CD4-positive, alpha-beta T cell treated with Interferon gamma for 1 hour (primary cell): ENCODE data around the gene KLK10.
A peak's percentile ranks its signal among the peaks of the same experiment; 100 is the strongest.

Source experiments
- DNase-seq: peaks from one replicate; pipeline ENCODE4 v3.0.0-alpha.2; 2020

Gene KLK10

DNA sequence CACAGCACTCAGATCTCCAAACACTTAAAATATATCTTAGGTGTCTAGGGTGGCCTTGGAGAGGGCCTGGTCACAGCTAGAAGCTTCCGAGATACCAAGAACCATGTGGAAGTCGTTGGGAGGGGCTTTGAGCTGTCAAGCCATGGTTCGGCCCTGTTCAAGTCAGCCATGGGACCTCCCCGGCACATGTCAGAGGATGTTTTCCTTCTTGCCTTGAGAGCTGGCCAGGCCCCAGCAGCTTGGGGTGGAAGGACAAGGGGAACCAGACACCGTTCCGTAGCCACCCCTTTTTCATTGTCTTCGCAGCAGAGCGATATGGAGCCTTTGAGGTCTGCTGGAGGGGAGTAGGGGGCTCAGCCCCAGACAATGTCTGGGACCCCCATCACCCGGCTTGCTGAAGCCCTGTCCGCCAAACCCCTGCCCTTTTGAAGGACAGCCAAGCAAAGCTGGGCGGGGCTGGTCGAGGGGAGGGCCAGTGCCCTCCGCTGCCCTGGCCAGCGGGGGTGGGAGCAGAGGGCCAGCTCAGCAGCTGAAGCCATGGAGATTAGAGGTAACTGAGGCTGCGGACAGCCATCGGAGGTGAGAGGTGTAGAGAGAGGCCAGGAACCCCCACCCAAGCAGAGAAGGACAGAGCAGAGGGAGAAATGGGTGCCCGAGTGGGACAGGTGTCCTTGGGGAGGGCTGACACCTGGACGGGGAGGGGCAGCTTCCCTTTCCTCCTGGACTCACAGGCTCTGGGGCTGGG lies 6.5 kb upstream of the KLK10 start:
- no peak for DNase-seq

DNA sequence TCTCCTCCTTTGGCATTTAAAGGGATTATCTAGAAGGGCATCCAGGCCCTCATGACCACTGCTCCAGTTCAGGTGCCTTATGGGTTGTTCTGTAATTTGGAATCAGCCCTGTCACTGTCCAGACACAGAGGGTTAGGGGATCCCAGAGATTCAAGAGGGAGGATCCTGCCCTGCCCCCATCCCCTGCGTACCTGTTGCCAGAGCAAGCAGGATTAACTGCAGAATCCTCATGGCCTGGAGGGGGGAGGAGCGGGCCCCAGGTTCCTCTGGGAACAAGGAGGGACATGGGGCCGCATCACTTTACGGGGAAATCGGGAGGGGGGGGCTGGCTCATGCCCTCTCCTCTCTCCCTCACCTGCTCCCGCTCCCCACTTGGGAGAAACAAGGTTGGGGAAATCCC lies 5.9 kb upstream of the KLK10 start:
- DNase-seq: no peak

DNA sequence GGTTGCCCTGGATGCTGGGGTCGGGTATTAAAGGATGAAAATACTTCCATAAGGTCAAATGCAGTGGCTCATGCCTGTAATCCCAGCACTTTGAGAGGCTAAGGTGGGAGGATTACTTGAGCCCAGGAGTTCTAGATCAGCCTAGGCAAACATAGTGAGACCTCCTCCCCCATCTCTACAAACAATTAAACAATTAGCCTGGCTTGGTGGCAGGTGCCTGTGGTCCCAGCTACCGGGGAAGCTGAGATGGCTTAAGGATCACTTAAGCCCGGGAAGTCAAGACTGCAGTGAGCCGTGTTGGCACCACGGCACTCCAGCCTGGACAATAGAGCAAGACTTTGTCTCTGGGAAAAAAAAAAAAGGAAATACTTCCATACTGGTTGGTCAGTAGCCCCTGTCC lies 5.4 kb upstream of the KLK10 start:
- no peak for DNase-seq

DNA sequence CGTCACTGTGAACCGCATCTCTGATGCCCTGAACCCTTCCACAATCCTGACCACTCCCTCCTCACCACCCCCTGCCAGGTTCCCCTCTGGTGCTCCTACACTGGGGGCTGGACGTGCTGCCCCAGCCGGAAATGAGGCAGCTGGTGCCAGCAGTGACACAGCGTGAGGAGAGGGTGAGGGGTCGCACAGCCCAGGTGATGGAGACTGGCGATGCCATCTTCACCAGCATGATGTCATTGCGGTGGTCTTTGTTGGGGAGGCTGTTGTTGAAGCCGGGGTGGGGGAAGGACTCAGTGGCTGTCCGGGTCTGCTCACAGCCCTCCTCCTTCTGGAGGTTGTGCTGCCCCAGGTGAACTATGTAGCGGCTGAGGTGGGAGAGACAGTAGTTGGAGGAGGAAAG lies 4.4 kb upstream of the KLK10 start:
- DNase-seq: no peak

DNA sequence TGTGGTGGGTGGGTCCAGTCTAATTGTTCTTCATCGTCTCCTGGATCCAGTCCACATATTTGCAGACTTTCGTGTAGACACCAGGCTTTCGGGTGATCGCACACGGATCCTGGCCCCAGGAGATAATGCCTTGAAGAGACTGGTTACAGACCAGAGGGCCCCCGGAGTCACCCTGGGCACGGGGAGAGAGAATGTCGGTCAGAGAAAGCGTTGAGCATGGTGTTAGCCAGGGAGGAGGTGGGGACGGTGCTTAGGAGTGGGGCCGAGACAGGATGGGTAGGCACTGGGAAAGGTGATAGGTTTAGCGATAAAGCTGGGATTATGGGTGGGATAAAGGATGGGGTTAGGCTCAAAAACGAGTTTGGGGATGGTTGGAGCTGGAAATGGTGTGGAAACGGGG lies 3.0 kb upstream of the KLK10 start:
- DNase-seq: no peak

DNA sequence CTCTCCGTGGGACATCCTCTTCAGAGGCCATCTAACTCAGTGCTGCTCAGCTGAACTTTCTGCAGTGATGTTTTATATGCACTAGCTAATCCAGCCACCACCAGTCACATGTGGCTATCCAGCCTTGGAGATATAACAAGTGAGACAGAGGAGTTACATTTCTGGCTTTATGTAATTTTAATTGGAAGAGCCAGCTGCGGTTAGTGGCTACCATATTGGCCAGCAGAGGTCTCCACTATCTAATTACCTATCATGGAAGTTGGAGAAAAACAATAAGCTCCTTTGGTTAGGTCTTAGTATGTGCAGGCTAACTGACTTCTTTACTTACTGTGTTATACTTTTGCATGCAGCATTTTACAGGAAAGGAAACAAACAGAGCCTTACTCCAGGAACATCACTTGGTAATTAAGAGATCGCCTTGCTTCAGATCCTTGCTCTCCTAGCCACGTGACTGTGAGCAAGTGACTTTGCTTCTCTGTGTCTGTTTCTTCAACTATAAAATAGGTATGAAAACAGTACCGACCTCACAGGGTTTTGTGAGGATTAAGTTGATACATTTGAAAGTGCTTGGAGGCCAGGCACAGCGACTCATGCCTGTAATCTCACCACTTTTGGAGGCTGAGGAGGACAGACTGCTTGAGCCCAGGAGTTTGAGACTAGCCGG lies 1.6 kb upstream of the KLK10 start:
- no peak for DNase-seq

DNA sequence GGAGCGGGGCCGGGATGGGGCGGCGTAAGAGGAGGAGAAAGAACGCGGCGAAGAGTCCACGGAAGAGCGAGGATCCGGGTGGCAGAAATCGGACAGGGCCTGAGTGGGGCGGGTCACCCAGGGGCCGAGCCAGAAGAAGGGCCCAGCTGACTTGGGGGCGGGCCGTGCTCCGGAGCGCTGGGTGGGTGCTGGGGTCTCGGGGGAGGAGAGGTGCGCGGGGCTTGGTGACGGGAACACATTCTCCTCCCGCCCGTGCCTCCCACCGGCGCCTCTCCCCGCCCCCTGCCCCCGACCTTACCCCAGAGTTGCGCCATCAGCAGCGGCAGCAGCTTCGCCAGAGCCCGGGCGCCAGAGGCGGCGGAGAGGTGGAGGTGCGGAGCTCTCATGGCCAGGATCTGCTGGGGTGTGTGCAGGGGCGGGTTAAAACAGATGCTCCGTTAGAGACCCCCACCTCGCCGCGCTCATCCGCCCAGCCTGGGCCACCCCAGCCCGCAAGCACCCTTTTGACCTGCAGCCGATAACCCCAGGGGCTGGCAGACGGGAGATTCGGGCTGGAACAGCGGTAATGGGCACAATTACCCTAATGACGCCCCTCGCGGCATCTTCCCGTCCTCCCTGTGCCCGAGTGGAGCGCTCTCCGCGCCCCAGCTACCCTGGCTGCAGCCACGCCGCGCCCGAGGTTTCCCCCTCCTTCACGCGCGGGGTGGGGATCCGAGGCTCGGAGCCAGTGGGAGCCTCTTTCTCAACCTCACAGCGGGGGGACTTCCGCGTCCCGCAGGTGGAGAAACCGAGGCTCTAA lies 565 bp downstream of the KLK10 start:
- no peak for DNase-seq

DNA sequence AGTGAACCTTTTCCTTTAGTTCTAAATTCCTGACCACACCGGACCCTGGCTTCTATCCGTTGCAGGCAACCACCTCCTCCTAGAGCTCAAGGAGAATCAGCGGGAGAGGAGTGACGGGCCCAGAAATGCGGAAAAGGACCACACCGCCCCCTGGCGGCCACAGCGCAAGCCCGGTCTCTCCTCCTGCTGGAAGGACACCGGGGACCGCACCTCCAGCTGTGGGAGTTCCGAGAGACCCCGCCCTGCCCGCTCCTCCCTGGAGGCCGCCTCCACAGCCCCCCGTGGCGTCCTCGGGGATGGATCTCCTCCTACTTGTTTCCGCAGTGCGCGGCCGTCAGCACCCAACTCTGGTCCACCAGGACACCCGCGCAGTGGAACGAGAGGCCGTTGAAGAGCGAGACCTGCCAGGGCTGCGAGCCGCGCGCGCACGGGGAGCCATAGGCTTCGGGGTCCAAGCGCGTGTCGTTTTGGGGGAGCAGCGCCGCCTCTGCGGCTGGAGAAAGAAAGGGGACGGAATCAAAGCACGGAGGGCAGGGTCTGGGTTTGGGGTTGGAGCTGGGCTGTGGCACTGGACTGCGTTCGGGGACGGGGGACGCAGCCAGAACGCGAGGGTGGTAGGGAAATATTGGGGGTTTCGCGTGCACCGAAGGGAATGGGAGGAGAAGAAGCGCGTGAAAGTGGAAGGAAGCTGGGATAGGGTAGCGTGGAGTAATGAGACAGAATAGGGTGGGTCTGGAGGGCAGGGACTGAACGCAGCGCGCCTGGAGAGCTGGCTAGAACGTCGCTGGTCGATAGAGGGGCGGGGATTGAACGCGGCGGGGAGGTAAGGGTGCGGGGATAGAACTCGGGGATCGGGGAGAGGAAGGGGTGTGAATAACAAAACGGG lies 2.5 kb downstream of the KLK10 start:
- DNase-seq: peak; percentile 11

DNA sequence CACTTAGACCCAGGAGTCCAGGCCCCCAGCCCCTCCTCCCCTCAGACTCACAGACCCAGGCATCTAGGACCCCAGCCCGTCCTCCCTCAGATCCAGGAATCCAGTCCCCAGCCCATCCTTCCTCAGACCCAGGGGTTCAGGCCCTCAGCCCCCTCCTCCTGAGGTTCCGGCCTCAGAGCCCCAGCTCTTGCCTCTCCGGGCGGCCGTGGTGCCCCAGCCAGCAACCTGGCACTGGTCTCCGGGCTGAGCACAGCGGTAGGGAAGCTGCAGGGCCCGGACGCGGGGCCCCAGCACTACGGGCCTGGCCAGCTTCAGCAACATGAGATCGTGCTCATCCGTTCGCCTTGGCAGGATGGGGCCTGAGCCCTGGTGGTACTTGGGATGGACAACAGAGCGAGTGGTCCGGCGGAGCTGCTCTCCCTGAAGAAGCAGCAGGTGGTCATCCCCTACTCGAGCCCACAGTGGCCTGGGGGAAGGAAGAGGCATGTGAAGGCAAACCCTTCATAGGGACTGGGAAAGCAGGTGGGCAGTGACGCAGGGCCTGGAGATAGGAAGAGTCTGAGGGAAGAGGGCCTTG lies 3.7 kb downstream of the KLK10 start:
- no peak for DNase-seq

DNA sequence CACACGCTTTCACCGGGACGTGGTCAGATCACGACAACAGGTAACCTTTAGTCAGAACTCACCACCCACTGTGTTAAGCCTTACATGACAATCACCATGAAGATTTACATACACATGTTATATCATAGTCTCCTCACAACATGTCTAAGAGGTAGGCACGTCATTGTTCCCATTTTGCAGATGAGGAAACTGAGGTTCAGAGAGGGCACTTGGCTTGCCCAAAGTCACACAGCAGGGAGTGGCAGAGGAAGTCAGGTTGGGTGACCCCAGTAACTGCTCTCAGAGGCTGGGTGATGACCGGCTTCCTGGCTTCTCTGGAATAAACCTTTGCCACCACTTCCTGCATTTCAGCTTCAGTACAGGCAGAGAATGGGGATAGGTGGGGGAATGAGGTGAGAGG lies 5.3 kb downstream of the KLK10 start:
- no peak for DNase-seq

DNA sequence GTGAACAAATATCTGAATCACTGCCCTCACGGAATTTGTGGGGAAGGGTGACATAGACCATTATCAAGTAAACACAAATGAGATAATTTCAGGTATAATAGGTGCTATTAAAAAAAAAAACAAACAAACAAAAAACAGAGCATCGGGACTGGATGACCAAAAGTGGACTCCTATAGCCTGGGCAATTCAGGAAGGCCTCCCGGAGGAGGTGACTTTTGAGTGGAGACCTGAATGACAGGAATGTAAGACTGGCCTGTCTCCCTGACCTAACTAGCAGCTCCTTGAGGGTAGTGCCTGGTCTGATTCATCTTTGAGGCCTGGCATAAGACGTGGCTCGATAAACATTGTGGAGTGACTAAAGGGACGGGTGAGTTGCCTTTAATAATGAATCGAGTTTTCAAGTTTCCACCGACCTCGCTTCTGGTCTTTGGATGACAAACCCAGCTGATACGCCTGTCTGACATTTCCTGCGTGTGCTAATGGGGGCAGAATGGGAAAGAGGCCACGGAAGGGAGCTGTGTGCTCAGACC lies 6.8 kb downstream of the KLK10 start:
- DNase-seq: no peak

DNA sequence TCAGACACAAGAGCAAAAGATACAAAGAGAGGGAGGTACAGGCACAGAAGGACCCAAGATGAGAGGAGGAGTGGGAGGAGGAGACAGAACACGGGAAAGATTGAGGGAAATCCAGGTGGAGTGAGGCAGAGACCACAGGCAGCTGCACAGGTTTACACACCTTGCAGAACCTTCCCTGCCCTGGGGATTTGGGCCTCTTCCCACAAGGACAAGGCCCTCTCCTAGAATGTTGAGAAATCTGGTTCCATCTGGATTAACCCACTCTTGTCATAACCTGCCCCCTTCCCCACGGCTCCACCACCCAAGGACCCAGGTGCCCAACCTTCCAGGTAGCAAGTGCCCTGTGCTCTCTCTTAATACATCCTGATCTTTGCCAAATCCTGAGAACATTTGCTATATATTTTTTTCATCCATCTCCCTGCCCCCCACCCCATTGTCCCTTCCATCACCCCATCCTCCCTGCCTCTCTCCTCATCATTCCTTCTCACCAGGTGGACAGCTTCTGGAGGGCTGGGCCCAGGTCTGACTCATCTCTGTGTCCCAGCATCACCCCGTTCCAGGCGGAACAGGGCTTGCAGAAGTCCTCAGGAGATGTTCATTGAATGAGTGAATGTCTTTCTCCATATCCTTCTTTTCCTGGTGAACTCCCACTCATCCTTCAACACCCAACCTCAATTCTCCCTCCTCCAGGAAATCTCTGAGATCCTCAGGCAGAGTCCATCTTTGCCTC lies 9.3 kb downstream of the KLK10 start:
- DNase-seq: no peak

DNA sequence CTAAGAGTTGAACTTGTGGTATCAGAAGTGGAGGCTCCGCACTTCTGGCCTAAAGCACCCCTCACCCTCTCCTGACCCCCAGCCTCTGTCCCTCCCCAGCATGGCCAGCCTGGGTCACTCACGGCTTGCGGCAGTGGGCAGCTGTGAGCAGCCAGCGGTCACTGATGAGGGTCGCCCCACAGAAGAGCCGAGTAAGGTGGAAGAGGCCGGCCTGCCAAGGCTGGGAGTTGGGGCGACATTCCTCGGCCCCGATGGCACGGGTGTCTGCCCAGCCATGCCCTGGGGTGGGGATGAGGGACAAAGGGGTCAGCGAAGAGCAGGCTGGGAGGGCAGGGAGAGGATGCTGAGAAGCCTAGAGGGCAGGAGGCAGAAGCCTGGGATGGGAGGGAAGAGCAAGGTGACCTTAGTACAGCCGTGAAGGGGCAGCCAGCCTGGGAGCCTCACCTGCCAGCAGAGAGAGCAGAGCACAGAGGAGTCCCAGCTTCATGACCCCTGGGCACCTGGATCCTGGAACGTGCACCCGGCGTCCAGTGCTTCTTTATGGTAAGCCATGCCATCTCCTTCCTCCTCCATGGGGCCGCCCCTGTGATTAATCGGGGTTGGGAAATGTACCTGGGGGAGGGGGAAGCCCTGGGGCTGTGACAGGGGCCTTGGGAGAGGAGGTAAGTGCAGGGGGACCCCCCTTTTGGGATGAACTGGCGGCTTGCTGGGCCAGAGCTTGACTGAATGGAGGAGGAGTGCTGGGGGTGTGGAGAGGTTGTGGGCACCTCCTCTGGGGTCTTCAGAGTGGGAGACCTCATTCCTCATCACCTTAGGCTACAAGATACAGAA lies 10.2 kb downstream of the KLK10 start:
- no peak for DNase-seq

DNA sequence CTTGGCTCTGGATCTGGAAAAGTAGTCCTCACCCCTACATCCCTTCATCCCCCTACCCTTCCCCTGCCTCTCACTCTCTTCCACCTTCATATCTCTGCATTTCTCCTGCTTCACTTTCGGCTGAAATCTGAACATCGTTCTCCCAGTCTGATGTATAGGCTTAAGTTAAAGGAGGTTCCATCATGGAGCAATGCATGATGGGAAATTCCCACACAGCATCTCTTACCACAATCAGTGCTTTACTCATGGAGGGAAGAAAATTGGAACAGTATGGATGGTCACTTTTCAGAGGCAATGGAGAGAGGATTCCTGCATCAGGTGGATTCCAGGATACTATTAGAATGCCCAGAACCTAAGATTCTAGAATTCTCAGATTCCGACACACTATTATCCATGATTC lies 12.0 kb downstream of the KLK10 start:
- no peak for DNase-seq

DNA sequence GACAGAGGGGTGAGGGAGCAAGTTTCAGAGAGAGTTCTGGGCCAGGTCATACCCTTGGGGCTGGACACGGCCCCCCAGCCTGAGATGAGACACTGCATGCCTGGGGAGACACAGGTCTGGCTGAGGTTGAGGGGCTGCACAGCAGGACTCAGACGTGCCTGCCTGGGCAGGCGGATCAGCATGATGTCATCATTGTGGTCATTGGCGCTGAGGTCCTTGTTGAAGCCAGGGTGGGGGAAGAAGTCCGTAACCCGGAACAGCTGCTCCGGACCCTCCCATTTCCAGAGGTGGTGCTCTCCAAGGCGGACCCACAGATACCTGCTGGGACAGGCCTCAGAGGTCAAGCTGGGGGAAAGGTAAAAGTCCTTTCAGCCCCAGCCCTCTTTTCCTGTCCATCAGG lies 13.1 kb downstream of the KLK10 start:
- DNase-seq: no peak

DNA sequence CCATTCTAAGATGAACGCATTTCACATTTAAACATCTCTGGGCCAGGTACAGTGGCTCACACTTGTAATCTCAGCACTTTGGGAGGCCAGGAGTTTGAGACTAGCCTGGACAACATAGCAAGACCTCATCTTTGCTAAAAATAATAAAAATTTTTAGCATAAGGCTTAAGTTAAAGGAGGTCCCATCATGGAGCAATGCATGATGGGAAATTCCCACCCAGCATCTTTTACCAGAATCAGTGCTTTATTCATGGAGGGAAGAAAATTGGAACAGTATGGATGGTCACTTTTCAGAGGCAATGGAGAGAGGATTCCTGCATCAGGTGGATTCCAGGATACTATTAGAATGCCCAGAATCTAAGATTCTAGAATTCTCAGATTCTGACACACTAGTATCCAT lies 14.3 kb downstream of the KLK10 start:
- DNase-seq: no peak

DNA sequence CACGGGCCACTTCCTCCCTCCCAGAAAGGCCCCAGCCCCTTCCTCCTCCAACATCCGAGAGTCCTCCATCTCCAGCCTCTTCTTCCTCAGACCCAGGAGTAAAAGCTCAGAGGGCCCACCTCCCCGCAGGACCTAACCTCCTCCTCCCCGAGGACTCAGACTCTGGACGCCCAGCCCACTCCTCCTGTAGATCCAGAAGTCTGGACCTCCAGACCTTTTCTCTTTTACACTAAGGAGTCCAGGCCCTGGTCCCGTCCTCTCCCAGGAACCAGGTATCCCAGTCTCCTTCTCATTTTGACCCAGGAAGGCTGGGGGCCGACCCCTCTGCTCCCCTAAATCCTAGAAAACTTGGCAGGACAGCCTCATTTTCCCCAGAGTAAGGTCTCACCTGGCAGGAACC lies 16.2 kb downstream of the KLK10 start:
- DNase-seq: no peak

DNA sequence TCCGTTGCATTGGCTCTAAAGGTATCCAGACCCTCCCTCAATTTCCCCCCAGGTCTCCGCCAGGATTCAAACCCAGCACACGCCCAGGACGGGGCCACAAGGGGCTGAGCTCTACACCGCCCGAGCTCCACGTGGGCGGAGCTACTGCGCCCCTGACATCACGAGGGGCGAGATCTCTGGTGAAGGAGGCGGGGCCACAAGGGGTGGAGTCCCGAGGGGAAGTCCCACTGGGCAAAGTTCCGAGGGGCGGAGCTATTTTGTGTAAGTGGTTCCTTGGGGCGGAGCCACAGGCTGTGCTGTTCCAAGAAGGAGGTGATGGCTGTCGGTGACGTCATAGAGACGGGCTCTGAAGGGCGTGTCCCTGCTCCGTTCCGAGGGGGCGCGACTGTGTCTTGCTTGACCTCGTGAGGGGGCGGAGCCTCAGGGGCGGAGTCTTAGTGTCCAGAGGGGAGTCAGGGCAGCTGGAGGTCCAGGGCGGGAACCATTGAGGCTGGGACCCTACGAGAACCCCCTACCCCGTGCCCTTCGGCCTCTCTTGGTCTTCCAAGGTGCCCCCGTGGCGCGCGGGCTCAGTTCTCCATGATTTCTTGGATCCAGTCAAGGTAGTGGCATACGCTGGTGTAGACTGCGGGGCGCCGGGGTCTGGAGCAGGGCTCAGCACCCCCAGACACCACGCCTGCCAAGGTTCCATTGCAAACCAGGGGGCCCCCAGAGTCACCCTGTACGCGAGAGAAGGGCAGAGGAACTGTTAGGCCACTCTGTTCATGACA lies 16.8 kb downstream of the KLK10 start:
- DNase-seq: peak; percentile 11

DNA sequence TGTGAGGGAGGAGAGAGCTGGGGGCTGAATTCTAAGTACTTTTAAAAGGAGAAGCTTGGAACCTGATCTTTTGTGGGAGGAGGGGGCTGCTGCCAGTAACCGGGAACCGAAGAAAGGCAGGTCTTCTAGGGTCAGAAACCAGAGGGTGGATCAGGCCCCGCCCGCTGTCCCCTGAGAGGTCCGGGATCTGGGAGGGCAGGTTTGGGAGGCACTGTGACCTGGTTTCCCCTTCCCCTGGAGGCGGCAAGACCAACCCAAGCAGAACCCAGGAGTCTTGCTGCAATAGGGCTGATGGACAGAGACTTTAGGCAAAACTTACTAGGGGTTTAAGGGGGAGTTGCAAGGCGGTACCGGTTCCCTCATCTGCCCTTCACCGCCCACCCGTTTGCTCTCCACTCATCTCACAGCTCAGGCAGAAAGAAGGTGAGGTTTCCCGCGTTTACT lies 17.4 kb downstream of the KLK10 start:
- DNase-seq: no peak

DNA sequence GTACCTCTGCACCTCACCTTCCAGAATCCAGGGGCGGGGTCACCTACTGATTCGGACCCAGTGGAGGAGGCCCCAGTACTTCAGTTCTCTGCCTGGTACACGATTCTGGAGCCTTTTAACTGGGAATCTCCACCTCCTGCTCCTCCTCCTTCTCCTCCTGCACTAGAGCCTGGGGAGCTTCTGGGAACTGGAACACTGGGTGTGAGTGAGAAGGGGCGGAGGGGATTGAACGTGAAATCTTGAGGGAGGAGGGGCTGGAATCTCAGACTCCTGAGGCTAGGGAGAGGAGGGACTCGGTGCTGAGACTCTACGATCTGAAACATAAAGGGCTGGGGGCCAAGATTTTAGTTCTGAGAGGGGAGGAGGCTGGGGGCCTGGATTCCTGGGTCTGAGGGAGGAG lies 18.0 kb downstream of the KLK10 start, which contains the start of gene KLK8:
Gene KLK8 (minus strand): TSS at position 90 of the 400 bp plus-strand sequence. CDS start 437 bp downstream, outside the sequence.
- no peak for DNase-seq
